ENCODE data around the gene STK25. TPM values are rescaled to one million over a fixed set of nuclear protein-coding genes. Genes with fewer than 3 reads are reported as not detected.

The STK25 gene
- total RNA-seq, 2 experiments from 2014 or later, result 120 to 201 TPM

DNA sequence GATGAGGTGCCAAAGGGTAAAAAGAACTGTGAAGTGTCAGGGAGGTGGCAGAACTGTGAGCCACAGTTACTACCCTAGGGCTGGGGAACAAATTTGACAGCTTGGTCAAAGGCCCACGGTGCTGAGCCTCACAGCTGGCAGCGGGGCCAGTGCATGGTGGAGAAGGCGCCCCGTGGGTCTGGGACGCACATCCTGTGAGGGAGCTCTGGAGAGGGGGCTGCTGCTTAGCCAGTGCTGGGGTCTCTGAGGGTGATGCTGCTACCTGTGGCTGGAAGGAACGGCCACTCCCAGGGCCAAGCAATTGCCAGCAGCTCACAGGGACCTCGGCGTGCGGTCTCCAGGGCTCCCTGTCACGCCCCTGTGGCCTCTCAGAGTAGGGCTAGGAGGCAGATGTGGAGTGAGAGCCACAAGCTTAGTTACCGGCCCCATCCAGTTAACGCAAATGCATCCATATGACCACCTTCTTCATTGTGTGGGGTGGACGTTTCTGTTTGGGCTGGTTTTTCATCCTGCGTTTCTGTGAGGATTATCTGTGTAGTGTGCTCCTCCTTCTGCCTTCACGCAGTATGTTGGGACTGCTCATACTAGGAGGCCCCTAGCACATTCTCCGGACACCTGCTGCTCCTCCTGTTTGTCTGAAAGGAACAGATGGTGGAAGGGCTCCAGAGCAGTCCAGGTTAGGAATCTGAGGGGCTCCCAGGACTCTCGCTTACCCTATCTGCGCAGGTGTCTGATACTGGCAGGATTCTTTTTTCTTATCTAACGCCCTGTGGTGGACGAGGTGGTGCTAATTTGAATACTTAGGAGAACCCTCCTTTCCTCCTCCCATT is 26.0 kb downstream of the STK25 start:
- Histone ChIP-seq H3K9me3 (ENCODE audit: low read length) (no peaks in the 10 kb centered on the region), H2AFZ (ENCODE audit: low read length) (no peak overlapping the region), H3K4me1 (ENCODE audit: insufficient read depth, low read length, poor library complexity, severe bottlenecking) (no peaks in the 10 kb centered on the region), H3K79me2 (ENCODE audit: insufficient read depth, low read depth, low read length) (no peaks in the 10 kb centered on the region), H3K4me3 (ENCODE audit: low read depth, low read length, poor library complexity, severe bottlenecking) (no peak overlapping the region), H4K20me1 (ENCODE audit: insufficient read depth, low read length) (no peaks in the 10 kb centered on the region; the same call in 1 of the 2 replicates), H3K27ac (ENCODE audit: low read depth, low read length, poor library complexity, severe bottlenecking) (no peak overlapping the region), H3K36me3 (ENCODE audit: insufficient read depth, low read length) (no peaks in the 10 kb centered on the region), H3K4me2 (ENCODE audit: low read length) (no peak overlapping the region), H3K9me2 (ENCODE audit: insufficient read depth, low read length) (no peaks in the 10 kb centered on the region)
- CTCF ChIA-PET (ENCODE audit: unreplicated experiment), result no interaction called here
- DNase-seq (ENCODE audit: low spot score), result no peak
- intact Hi-C loops (cut with micrococcal nuclease; ENCODE audit: unreplicated experiment), result no loop called here
- POLR2A ChIA-PET, result no interaction called here
- no TSS peak for BruUV-seq (replicated peaks)
- no peak for TF ChIP-seq EZH2phosphoT487 (IDR thresholded peaks at IDR 0.05; ENCODE audit: borderline replicate concordance, low read depth, low read length)
- TF ChIP-seq, protein P1, sequence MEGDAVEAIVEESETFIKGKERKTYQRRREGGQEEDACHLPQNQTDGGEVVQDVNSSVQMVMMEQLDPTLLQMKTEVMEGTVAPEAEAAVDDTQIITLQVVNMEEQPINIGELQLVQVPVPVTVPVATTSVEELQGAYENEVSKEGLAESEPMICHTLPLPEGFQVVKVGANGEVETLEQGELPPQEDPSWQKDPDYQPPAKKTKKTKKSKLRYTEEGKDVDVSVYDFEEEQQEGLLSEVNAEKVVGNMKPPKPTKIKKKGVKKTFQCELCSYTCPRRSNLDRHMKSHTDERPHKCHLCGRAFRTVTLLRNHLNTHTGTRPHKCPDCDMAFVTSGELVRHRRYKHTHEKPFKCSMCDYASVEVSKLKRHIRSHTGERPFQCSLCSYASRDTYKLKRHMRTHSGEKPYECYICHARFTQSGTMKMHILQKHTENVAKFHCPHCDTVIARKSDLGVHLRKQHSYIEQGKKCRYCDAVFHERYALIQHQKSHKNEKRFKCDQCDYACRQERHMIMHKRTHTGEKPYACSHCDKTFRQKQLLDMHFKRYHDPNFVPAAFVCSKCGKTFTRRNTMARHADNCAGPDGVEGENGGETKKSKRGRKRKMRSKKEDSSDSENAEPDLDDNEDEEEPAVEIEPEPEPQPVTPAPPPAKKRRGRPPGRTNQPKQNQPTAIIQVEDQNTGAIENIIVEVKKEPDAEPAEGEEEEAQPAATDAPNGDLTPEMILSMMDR (conservative IDR thresholded peaks at IDR 0.05; ENCODE audit: low read length), result no peak

DNA sequence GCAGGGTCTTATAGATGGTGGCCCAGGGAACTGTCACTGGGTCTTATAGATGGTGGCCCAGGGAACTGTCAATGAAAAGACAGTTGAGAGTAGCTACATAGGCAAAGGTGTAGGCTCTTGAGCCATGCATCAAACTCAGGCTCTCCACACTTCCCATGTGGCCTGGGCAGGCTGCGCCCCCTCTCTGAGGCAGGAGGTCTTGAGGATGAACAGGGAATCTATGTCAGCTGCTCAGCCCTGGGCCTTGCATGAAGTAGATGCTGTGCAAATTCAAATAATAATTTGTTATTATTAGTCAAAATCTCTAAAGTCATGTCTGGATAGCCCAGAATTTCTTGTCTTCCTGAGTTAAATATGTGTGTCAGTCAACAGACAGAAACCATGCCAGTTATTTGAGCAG is 26.7 kb downstream of the STK25 start:
- POLR2A ChIA-PET, result no interaction called here
- H3K9me2 ChIP-seq (ENCODE audit: insufficient read depth, low read length), result no peaks in the 10 kb centered on the region

More for the DNA sequence above, 26.7 kb downstream of the STK25 start:
- H3K36me3 ChIP-seq (ENCODE audit: insufficient read depth, low read length), result no peaks in the 10 kb centered on the region
- CTCF ChIA-PET (ENCODE audit: unreplicated experiment), result no interaction called here
- intact Hi-C loops (cut with micrococcal nuclease; ENCODE audit: unreplicated experiment), result no loop called here
- H3K79me2 ChIP-seq (ENCODE audit: insufficient read depth, low read depth, low read length), result no peaks in the 10 kb centered on the region
- H3K4me1 ChIP-seq (ENCODE audit: insufficient read depth, low read length, poor library complexity, severe bottlenecking), result no peaks in the 10 kb centered on the region
- no peaks in the 10 kb centered on the region for H3K9me3 ChIP-seq (ENCODE audit: low read length)
- H2AFZ ChIP-seq (ENCODE audit: low read length), result no peak overlapping the region
- DNase-seq (ENCODE audit: low spot score), result no peak
- H3K4me3 ChIP-seq (ENCODE audit: low read depth, low read length, poor library complexity, severe bottlenecking), result no peak overlapping the region
- no peaks in the 10 kb centered on the region; the same call in 1 of the 2 replicates for H4K20me1 ChIP-seq (ENCODE audit: insufficient read depth, low read length)
- TF ChIP-seq, protein P1 (conservative IDR thresholded peaks at IDR 0.05; ENCODE audit: low read length), result peak; percentile 26; the same call in 1 of the 2 replicates
- TF ChIP-seq EZH2phosphoT487 (IDR thresholded peaks at IDR 0.05; ENCODE audit: borderline replicate concordance, low read depth, low read length), result no peak
- H3K4me2 ChIP-seq (ENCODE audit: low read length), result no peak overlapping the region
- no peak overlapping the region for H3K27ac ChIP-seq (ENCODE audit: low read depth, low read length, poor library complexity, severe bottlenecking)
- no TSS peak for BruUV-seq (replicated peaks)
